ENCODE results near the gene DNAJC10. TPM values are rescaled to one million over a fixed set of nuclear protein-coding genes. Genes with fewer than 3 reads are reported as not detected.

Gene DNAJC10
- polyA plus RNA-seq, 4 donors = 137 to 176 (median 159) TPM

- no peak for DNase-seq (ENCODE audit: low read depth in 4 of 4, low spot score in 2 of 4)
These were observed 115.0 kb downstream of the DNAJC10 start for GRCh38 chr2:182831101-182831500.

DNA sequence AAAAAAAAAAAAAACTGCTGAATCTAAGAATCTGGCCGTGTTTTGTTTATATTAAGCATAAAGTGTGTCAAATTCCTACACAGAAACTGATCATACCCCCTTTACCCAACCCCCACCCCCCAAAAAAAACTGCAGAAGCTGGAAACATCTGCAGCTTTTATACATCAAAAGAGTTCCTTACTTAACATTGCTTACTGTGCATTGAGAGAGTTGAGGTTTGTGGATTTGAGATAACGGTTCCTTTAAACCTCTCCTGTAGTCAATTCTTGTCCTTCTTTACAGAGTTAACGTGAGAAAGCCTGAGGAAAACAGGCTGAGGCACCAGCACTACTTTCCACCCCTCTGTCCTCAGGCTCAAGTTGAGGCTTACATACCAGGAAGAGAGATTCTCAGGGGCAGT, 115.9 kb downstream of the DNAJC10 start:
- DNase-seq (ENCODE audit: low read depth in 4 of 4, low spot score in 2 of 4) = no peak

DNA sequence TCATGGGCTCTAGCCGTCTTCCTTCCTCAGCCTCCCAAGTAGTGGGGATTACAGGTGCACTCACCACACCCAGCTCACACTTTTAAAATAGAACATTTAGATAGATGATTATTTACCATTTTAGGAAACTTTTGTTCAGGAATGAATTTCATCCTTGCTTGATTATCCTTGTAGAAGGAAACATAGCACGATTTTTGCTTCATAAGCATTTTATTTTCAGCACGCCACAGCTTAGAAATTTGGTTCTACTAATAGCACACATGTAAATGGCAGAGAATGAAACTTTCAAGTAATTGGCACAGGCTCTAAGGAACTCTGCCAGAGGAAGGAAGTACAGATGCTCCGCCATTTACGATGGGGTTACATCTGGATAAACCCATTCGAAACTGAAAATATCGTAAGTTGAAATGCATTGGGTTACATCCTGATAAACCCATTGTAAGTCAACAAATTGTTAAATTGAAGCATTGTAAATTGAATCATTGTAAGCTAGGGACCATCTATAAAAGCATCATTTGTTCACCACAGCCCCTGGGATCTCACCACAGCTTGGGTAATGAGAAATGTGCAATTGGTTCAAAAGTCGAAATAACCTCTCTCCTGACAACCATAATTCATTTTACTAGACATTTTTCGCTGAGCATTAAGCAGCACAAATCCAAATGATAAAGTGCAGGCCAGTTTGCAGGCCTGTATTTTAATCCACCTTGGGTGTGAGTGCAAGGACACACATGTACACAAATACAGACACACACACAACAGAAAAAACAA, 117.2 kb downstream of the DNAJC10 start:
- DNase-seq (ENCODE audit: low read depth in 4 of 4, low spot score in 2 of 4) = no peak

GRCh38 chr2:182834293-182834692, 118.2 kb downstream of the DNAJC10 start:
- no peak for DNase-seq (ENCODE audit: low read depth in 4 of 4, low spot score in 2 of 4)

DNA sequence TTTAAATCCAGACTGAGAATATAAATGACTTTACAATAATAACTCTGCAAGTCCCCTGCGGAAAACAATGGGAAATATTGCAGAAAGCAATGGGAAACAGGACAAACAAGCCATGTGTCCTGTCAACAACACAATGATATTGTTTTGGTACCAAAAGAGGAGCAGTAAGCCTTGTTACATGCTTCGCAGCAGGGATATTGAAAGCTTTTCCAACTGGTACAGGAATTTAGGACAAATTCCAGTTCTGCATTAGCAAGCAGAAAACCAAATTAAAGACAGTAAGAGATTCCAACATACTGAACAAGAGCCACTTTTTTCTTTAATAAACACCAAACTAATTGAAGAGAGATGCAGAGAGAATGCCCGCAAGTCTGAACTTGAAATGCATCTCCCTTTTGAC, 120.4 kb downstream of the DNAJC10 start:
- no peak for DNase-seq (ENCODE audit: low read depth in 4 of 4, low spot score in 2 of 4)

Other genes with a start within 250 kb of the DNAJC10 start
- gene FRZB, start 150.4 kb downstream of the DNAJC10 start, polyA plus RNA-seq (ENCODE audit: insufficient read length in 4 of 4) = 10 to 100 TPM in 2 of 4 donors, 1 to 10 TPM in 2; 9.1 to 15.7 (median 10.5) TPM

Measured in left renal cortex interstitium (tissue), 4 donors.